Liver (tissue), 9 donors: ENCODE measurements around the gene TUBA3C. TPM values are rescaled to one million over a fixed set of nuclear protein-coding genes. Genes with fewer than 3 reads are reported as not detected.

Source experiments
- DNase-seq: peaks from one replicate; pipeline ENCODE4 v3.0.0-alpha.2; 2017; ENCODE audit warnings: low spot score
- H3K27ac ChIP-seq, 2 donors: one replicate each; pipeline ENCODE4 v1.7.0; 2013; ENCODE audit warnings: inconsistent platforms in 2 of 2, low read length in 2 of 2, control low read depth in 1 of 2, low read depth in 1 of 2, mild to moderate bottlenecking in 1 of 2
- H3K27me3 ChIP-seq, 4 donors: one replicate each; pipeline versions ENCODE4 v1.6.1 to v1.7.0; 2013; ENCODE audit warnings: low read length in 3 of 4, inconsistent platforms in 1 of 4, mild to moderate bottlenecking in 1 of 4, moderate library complexity in 1 of 4; ENCODE audit not compliant: control insufficient read depth in 4 of 4, insufficient read depth in 4 of 4
- H3K36me3 ChIP-seq, 4 donors: one replicate each; pipeline versions ENCODE4 v1.6.1 to v1.7.0; 2013; ENCODE audit warnings: low read length in 3 of 4, mild to moderate bottlenecking in 3 of 4, low read depth in 1 of 4, moderate library complexity in 1 of 4; ENCODE audit not compliant: control insufficient read depth in 4 of 4, insufficient read depth in 3 of 4
- H3K4me1 ChIP-seq, 4 donors: one replicate each; pipeline versions ENCODE4 v1.6.1 to v1.7.0; 2013; ENCODE audit warnings: low read length in 3 of 4, mild to moderate bottlenecking in 3 of 4, moderate library complexity in 1 of 4; ENCODE audit not compliant: control insufficient read depth in 4 of 4, insufficient read depth in 4 of 4
- H3K4me3 ChIP-seq, 3 donors: one replicate each; pipeline versions ENCODE4 v1.6.1 to v1.7.0; 2013; ENCODE audit warnings: low read length in 3 of 3, control low read depth in 1 of 3, low read depth in 1 of 3, mild to moderate bottlenecking in 1 of 3
- H3K9ac ChIP-seq, 2 donors: one replicate each; pipeline ENCODE4 v1.7.0; 2013; ENCODE audit warnings: low read length in 2 of 2, mild to moderate bottlenecking in 2 of 2, moderate library complexity in 2 of 2, control low read depth in 1 of 2, low read depth in 1 of 2
- H3K9me3 ChIP-seq, 4 donors: one replicate each; pipeline versions ENCODE4 v1.6.1 to v1.7.0; 2013; ENCODE audit warnings: low read length in 3 of 4; ENCODE audit not compliant: control insufficient read depth in 4 of 4
- EGR1 ChIP-seq, 2 donors: IDR thresholded peaks; 2 replicates each; pipeline ENCODE4 v1.6.1; 2016 to 2018; ENCODE audit warnings: antibody characterized with exemption in 2 of 2, low read depth in 2 of 2
- FOXA1 ChIP-seq: IDR thresholded peaks from 2 replicates; pipeline ENCODE4 v1.6.1; 2016; ENCODE audit warnings: antibody characterized with exemption
- FOXA2 ChIP-seq: IDR thresholded peaks from 2 replicates; pipeline ENCODE4 v1.6.1; 2016; ENCODE audit warnings: antibody characterized with exemption
- GABPA ChIP-seq, 2 donors: IDR thresholded peaks in 1 of 2; conservative IDR thresholded peaks in 1 of 2; 2 replicates each; pipeline ENCODE4 v1.6.1; 2016; ENCODE audit warnings: antibody characterized with exemption in 2 of 2, mild to moderate bottlenecking in 1 of 2, moderate library complexity in 1 of 2
- HNF4A ChIP-seq, 2 donors: conservative IDR thresholded peaks; 2 replicates each; pipeline ENCODE4 v1.6.1; 2016; ENCODE audit warnings: antibody characterized with exemption in 2 of 2, mild to moderate bottlenecking in 2 of 2
- HNF4G ChIP-seq: IDR thresholded peaks from 2 replicates; pipeline ENCODE4 v1.6.1; 2016; ENCODE audit warnings: antibody characterized with exemption
- JUND ChIP-seq, 2 donors: IDR thresholded peaks; 2 replicates each; pipeline ENCODE4 v1.6.1; 2016; ENCODE audit warnings: antibody characterized with exemption in 2 of 2
- MAX ChIP-seq: IDR thresholded peaks from 2 replicates; pipeline ENCODE4 v1.6.1; 2016; ENCODE audit warnings: antibody characterized with exemption
- NR2F2 ChIP-seq: IDR thresholded peaks from 2 replicates; pipeline ENCODE4 v1.6.1; 2016; ENCODE audit warnings: antibody characterized with exemption
- RXRA ChIP-seq, 2 donors: IDR thresholded peaks; 2 replicates each; pipeline ENCODE4 v1.6.1; 2017 to 2018; ENCODE audit warnings: antibody characterized with exemption in 2 of 2, mild to moderate bottlenecking in 1 of 2
- SP1 ChIP-seq: IDR thresholded peaks from 2 replicates; pipeline ENCODE4 v1.6.1; 2018; ENCODE audit warnings: antibody characterized with exemption, mild to moderate bottlenecking
- TAF1 ChIP-seq: conservative IDR thresholded peaks from 2 replicates; pipeline ENCODE4 v1.6.1; 2016; ENCODE audit warnings: antibody characterized with exemption, mild to moderate bottlenecking
- YY1 ChIP-seq: IDR thresholded peaks from 2 replicates; pipeline ENCODE4 v1.6.1; 2016; ENCODE audit warnings: antibody characterized with exemption, mild to moderate bottlenecking
- WGBS: extraction: QIAGEN DNeasy Blood & Tissue Kit; methylation state at CpG from one replicate; pipeline ENCODE4 v1.1.7; 2013; 5-methylcytosine and 5-hydroxymethylcytosine counted together
- polyA plus RNA-seq, 2 donors: library from polyadenylated mRNA; stranded (reverse) in 1 of 2; unstranded in 1 of 2; fragments of 200-250 nt in 1 of 2; fragments of >200 nt in 1 of 2; fragmentation: Nextera tagmentation in 1 of 2; extraction: Ambion mirVana in 1 of 2; gene quantifications; one replicate each; pipeline versions ENCODE4 v1.2.1 to v1.2.3, GENCODE V29; 2013 to 2015
- total RNA-seq, 2 donors: library from RNA; depleted of rRNA; stranded (reverse); fragments of >200 nt; gene quantifications; one replicate each; pipeline ENCODE4 v1.2.3, GENCODE V29; 2014
- TF ChIP-seq, protein P1 (sequence below): IDR thresholded peaks from 2 replicates; pipeline ENCODE4 v1.6.1; 2016; ENCODE audit warnings: antibody characterized with exemption
- TF ChIP-seq, protein P2 (sequence below): fragments of 150-350 bp; IDR thresholded peaks from 2 replicates; pipeline ENCODE4 v1.5.1; 2017; ENCODE audit warnings: improper control_type of control experiment, low read depth, low read length; ENCODE audit not compliant: missing input control
- TF ChIP-seq, protein P3 (sequence below): IDR thresholded peaks from 2 replicates; pipeline ENCODE4 v1.6.1; 2016; ENCODE audit warnings: antibody characterized with exemption
- donor health status: healthy.
- donor health status: healthy.
- donor health status: healthy.
- donor health status: healthy.
- donor health status: healthy.

Gene TUBA3C
- total and polyA plus RNA-seq, 4 donors, result not detected

DNA sequence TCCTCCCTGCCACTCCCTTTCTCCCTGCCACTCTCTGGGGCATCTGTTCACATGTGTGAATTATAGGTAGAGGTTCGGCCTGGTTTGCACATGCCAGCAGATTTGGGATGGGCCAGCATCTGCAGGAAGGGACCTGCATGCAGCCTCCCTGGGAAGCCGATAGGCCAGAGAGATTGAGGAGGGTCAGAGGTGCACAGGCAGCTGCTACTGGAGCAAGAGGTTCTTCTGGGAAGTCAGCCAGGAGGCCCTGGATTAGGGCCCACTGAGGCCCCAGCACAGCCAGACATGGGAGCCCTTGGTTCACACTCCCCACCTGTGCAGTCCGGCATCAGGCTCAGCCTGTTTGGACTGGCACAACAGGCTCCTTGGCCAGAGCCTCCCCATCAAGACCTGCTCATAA is 12.1 kb downstream of the TUBA3C start:
- no peak for TF ChIP-seq SP1
- TF ChIP-seq HNF4G, result no peak
- H3K27me3 ChIP-seq, result no peaks in the 10 kb centered on the region
- H3K27ac ChIP-seq, result no peak overlapping the region
- DNase-seq, result no peak
- H3K4me3 ChIP-seq, result no peak overlapping the region
- H3K4me1 ChIP-seq, result no peaks in the 10 kb centered on the region
- no peaks in the 10 kb centered on the region for H3K36me3 ChIP-seq
- WGBS, result 62% methylated on average over 3 of the region's 3 CpGs
- no peak overlapping the region for H3K9ac ChIP-seq
- peaks cover 0 to 1% (median 0%) of the 10 kb centered on the region in 4 donors for H3K9me3 ChIP-seq

- Histone ChIP-seq H3K36me3 (no peaks in the 10 kb centered on the region), H3K9me3 (peaks cover 0 to 3% (median under 1%) of the 10 kb centered on the region in 4 donors), H3K4me1 (no peaks in the 10 kb centered on the region), H3K27ac (no peak overlapping the region), H3K27me3 (no peaks in the 10 kb centered on the region), H3K9ac (no peak overlapping the region), H3K4me3 (no peak overlapping the region)
- no peak for TF ChIP-seq NR2F2
- TF ChIP-seq JUND (IDR thresholded peaks at IDR 0.05), result no peak
- TF ChIP-seq FOXA1, result no peak
- TF ChIP-seq, protein P1, sequence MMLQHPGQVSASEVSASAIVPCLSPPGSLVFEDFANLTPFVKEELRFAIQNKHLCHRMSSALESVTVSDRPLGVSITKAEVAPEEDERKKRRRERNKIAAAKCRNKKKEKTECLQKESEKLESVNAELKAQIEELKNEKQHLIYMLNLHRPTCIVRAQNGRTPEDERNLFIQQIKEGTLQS, result no peak
- TF ChIP-seq YY1, result no peak
- TF ChIP-seq SP1, result no peak
- no peak for TF ChIP-seq TAF1
- no peak for TF ChIP-seq EGR1 (IDR thresholded peaks at IDR 0.05; ENCODE audit: low read depth in 2 of 2)
- TF ChIP-seq FOXA2, result no peak
- TF ChIP-seq MAX, result no peak
- no peak for TF ChIP-seq HNF4G
- no peak for TF ChIP-seq RXRA (IDR thresholded peaks at IDR 0.05)
- TF ChIP-seq, protein P2, sequence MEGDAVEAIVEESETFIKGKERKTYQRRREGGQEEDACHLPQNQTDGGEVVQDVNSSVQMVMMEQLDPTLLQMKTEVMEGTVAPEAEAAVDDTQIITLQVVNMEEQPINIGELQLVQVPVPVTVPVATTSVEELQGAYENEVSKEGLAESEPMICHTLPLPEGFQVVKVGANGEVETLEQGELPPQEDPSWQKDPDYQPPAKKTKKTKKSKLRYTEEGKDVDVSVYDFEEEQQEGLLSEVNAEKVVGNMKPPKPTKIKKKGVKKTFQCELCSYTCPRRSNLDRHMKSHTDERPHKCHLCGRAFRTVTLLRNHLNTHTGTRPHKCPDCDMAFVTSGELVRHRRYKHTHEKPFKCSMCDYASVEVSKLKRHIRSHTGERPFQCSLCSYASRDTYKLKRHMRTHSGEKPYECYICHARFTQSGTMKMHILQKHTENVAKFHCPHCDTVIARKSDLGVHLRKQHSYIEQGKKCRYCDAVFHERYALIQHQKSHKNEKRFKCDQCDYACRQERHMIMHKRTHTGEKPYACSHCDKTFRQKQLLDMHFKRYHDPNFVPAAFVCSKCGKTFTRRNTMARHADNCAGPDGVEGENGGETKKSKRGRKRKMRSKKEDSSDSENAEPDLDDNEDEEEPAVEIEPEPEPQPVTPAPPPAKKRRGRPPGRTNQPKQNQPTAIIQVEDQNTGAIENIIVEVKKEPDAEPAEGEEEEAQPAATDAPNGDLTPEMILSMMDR, result no peak
- TF ChIP-seq HNF4A (conservative IDR thresholded peaks at IDR 0.05), result no peak
- no peak for TF ChIP-seq GABPA (IDR thresholded peaks at IDR 0.05 in 1 of 2, conservative IDR thresholded peaks at IDR 0.05 in 1 of 2)
- TF ChIP-seq, protein P3, sequence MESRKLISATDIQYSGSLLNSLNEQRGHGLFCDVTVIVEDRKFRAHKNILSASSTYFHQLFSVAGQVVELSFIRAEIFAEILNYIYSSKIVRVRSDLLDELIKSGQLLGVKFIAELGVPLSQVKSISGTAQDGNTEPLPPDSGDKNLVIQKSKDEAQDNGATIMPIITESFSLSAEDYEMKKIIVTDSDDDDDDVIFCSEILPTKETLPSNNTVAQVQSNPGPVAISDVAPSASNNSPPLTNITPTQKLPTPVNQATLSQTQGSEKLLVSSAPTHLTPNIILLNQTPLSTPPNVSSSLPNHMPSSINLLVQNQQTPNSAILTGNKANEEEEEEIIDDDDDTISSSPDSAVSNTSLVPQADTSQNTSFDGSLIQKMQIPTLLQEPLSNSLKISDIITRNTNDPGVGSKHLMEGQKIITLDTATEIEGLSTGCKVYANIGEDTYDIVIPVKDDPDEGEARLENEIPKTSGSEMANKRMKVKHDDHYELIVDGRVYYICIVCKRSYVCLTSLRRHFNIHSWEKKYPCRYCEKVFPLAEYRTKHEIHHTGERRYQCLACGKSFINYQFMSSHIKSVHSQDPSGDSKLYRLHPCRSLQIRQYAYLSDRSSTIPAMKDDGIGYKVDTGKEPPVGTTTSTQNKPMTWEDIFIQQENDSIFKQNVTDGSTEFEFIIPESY, result no peak
- no peak for DNase-seq
- WGBS, result 76% methylated on average over 5 of the region's 5 CpGs
These were observed 20.3 kb downstream of the TUBA3C start for GRCh38 chr13:19161308-19161707.
